Kidney (tissue), 14 donors: ENCODE measurements around the gene URI1. TPM values are rescaled to one million over a fixed set of nuclear protein-coding genes. Genes with fewer than 3 reads are reported as not detected.

Source experiments
- DNase-seq, 5 donors: peaks; one replicate each; pipeline ENCODE4 v3.0.0-alpha.2; 2013 to 2020
- FAIRE-seq: peaks from 2 replicates; lab custom pipeline; 2012; peaks lifted over from hg19 to GRCh38; lab: Jason Lieb, UNC
- H3K27ac ChIP-seq, 2 donors: one replicate each; pipeline ENCODE4 v1.7.0; 2013; ENCODE audit warnings: low read depth in 2 of 2, low read length in 2 of 2, inconsistent platforms in 1 of 2
- H3K27me3 ChIP-seq: one replicate; pipeline ENCODE4 v1.7.1; 2013; ENCODE audit warnings: low read length, inconsistent platforms; ENCODE audit not compliant: control insufficient read depth, insufficient read depth
- H3K36me3 ChIP-seq, 3 donors: one replicate each; pipeline versions ENCODE4 v1.7.0 to v1.7.1; 2013; ENCODE audit warnings: low read length in 3 of 3, control low read depth in 1 of 3, inconsistent platforms in 1 of 3; ENCODE audit not compliant: insufficient read depth in 3 of 3, control insufficient read depth in 2 of 3
- H3K4me1 ChIP-seq, 3 donors: one replicate each; pipeline versions ENCODE4 v1.7.0 to v1.7.1; 2013; ENCODE audit warnings: low read length in 3 of 3, inconsistent platforms in 1 of 3, low read depth in 1 of 3; ENCODE audit not compliant: control insufficient read depth in 2 of 3, insufficient read depth in 2 of 3
- H3K4me3 ChIP-seq, 3 donors: one replicate each; pipeline versions ENCODE4 v1.7.0 to v1.8.1; 2013; ENCODE audit warnings: low read length in 3 of 3, control low read depth in 1 of 3, inconsistent platforms in 1 of 3
- H3K9ac ChIP-seq, 3 donors: one replicate each; pipeline versions ENCODE4 v1.7.0 to v1.7.1; 2013; ENCODE audit warnings: low read length in 3 of 3, control low read depth in 1 of 3, inconsistent platforms in 1 of 3
- H3K9me3 ChIP-seq, 3 donors: one replicate each; pipeline versions ENCODE4 v1.7.0 to v1.7.1; 2013; ENCODE audit warnings: low read length in 3 of 3, control low read depth in 1 of 3, inconsistent platforms in 1 of 3; ENCODE audit not compliant: control insufficient read depth in 2 of 3, insufficient read depth in 1 of 3
- intact Hi-C: fragments of 100-400 bp; cut with DNase I; formaldehyde crosslinking; loops from one replicate; pipeline ENCODE4 v1.11.1; 2022
- polyA plus RNA-seq: library from polyadenylated mRNA; stranded (reverse); fragments of 350-450 nt; fragmentation: Illumina TruSeq; extraction: RNeasy Lipid Tissue Mini Kit (QIAGEN cat#74804); gene quantifications from one replicate; pipeline ENCODE4 v1.2.3, GENCODE V29; 2014; ENCODE audit warnings: low read depth, low replicate concordance; ENCODE audit not compliant: insufficient read depth
- total RNA-seq: library from RNA; stranded (reverse); fragmentation: NEBNext Ultra II Directional; extraction: Animal tissue kit (Norgen Biotek cat#: 25700); gene quantifications from one replicate; pipeline ENCODE4 v1.2.1, GENCODE V29; 2021
- TF ChIP-seq, protein P1 (sequence below): IDR thresholded peaks from 3 replicates; pipeline ENCODE4 v1.5.1; 2012; ENCODE audit warnings: mild to moderate bottlenecking, moderate library complexity, borderline replicate concordance; ENCODE audit not compliant: insufficient read depth; ENCODE audit errors: extremely low read depth
- donor health status: control.
- donor health status: control.
- donor health status: control.
- donor health status: control.
- donor health status: control.
- donor health status: DM: yes; HTN: yes; CAD: no.
- donor health status: Normal renal cell carcinoma (clear cell type).

Gene URI1
- total and polyA plus RNA-seq, 2 donors from 2014 or later, result 34.8 to 56.3 TPM

GRCh38 chr19:30054210-30054609, 112.2 kb downstream of the URI1 start:
- FAIRE-seq, result no peak
- no peak overlapping the region for H3K27ac ChIP-seq
- DNase-seq, result no peak

DNA sequence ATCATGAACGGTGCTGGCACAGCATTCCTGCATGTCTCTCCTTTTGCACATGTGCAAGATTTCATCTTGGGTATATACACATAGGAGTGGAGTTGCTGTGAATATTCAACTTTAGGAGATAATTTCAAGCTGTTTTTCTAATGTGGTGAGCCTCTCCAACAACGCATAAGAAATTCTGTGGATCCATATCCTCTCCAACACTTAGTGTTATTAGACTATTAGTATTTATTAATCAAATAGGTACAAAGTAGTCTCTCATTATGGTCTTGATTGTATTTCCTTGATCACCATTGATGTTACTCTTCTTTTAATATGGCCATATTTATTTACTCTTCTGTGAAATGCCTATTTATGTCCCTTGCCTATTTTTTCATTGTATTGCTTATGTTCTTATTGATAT, 114.5 kb downstream of the URI1 start:
- Histone ChIP-seq H3K9ac (no peak overlapping the region), H3K9me3 (no peaks in the 10 kb centered on the region), H3K27ac (no peak overlapping the region), H3K27me3 (no peaks in the 10 kb centered on the region), H3K4me3 (no peak overlapping the region), H3K36me3 (no peaks in the 10 kb centered on the region), H3K4me1 (no peaks in the 10 kb centered on the region)
- no peak for FAIRE-seq
- intact Hi-C loops, result no loop called here
- TF ChIP-seq, protein P1, sequence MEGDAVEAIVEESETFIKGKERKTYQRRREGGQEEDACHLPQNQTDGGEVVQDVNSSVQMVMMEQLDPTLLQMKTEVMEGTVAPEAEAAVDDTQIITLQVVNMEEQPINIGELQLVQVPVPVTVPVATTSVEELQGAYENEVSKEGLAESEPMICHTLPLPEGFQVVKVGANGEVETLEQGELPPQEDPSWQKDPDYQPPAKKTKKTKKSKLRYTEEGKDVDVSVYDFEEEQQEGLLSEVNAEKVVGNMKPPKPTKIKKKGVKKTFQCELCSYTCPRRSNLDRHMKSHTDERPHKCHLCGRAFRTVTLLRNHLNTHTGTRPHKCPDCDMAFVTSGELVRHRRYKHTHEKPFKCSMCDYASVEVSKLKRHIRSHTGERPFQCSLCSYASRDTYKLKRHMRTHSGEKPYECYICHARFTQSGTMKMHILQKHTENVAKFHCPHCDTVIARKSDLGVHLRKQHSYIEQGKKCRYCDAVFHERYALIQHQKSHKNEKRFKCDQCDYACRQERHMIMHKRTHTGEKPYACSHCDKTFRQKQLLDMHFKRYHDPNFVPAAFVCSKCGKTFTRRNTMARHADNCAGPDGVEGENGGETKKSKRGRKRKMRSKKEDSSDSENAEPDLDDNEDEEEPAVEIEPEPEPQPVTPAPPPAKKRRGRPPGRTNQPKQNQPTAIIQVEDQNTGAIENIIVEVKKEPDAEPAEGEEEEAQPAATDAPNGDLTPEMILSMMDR, result no peak
- DNase-seq, result no peak

More at GRCh38 chr19:30054210-30054609, 112.2 kb downstream of the URI1 start:
- Histone ChIP-seq H3K9ac (no peak overlapping the region), H3K4me1 (no peaks in the 10 kb centered on the region), H3K36me3 (no peaks in the 10 kb centered on the region), H3K9me3 (no peaks in the 10 kb centered on the region), H3K27me3 (no peaks in the 10 kb centered on the region), H3K4me3 (no peak overlapping the region)
- intact Hi-C loops, result no loop called here
- TF ChIP-seq, protein P1, result no peak

GRCh38 chr19:30059741-30060457, 117.9 kb downstream of the URI1 start:
- Histone ChIP-seq H3K4me3 (no peak overlapping the region), H3K27ac (no peak overlapping the region), H3K9ac (no peak overlapping the region), H3K9me3 (no peaks in the 10 kb centered on the region), H3K4me1 (no peaks in the 10 kb centered on the region), H3K27me3 (no peaks in the 10 kb centered on the region), H3K36me3 (no peaks in the 10 kb centered on the region)
- DNase-seq, result no peak
- no peak for FAIRE-seq
- intact Hi-C loops, result no loop called here
- TF ChIP-seq, protein P1, result no peak
